Transverse colon (tissue), 4 donors: ENCODE data around the gene SETD1B. TPM values are rescaled to one million over a fixed set of nuclear protein-coding genes. Genes with fewer than 3 reads are reported as not detected.

Source experiments
- DNase-seq: peaks from one replicate; pipeline ENCODE4 v3.0.0-alpha.2; 2019
- H3K27ac ChIP-seq, 4 donors: fragments of 200-600 bp; sonication (generic); 2 replicates each; pipeline ENCODE4 v1.5.1; 2016 to 2018; ENCODE audit warnings: inconsistent platforms in 4 of 4
- H3K27me3 ChIP-seq: fragments of 200-600 bp; sonication (generic); 2 replicates; pipeline ENCODE4 v1.5.1; 2017; ENCODE audit warnings: inconsistent platforms
- H3K36me3 ChIP-seq, 4 donors: fragments of 200-600 bp; sonication (generic); 2 replicates each; pipeline ENCODE4 v1.5.1; 2017 to 2019; ENCODE audit warnings: inconsistent platforms in 4 of 4
- H3K4me1 ChIP-seq, 4 donors: fragments of 200-600 bp; sonication (generic); 2 replicates each; pipeline ENCODE4 v1.5.1; 2017 to 2020; ENCODE audit warnings: inconsistent platforms in 4 of 4
- H3K4me3 ChIP-seq, 4 donors: fragments of 200-600 bp; sonication (generic); 1 replicate in 1 of 4; 2 replicates in 3 of 4; pipeline versions ENCODE4 v1.5.1 to v1.6.1; 2017 to 2019; ENCODE audit warnings: inconsistent platforms in 4 of 4
- H3K9me3 ChIP-seq, 2 donors: fragments of 200-600 bp; sonication (generic); 2 replicates each; pipeline ENCODE4 v1.5.1; 2017 to 2019; ENCODE audit warnings: inconsistent platforms in 2 of 2
- CTCF ChIP-seq, 5 experiments: fragments of 200-600 bp in 3 of 5; fragments of 450-650 bp in 2 of 5; sonication (generic) in 3 of 5; IDR thresholded peaks; 1 replicate in 2 of 5; 2 replicates in 3 of 5; pipeline ENCODE4 v1.5.1; 2016 to 2017; ENCODE audit warnings: antibody characterized with exemption in 5 of 5, inconsistent platforms in 3 of 5, mild to moderate bottlenecking in 2 of 5, moderate library complexity in 1 of 5
- EP300 ChIP-seq: sonication (generic); formaldehyde crosslinking; IDR thresholded peaks from one replicate; pipeline ENCODE4 v1.6.1; 2017; ENCODE audit warnings: antibody characterized with exemption, low read depth
- POLR2A ChIP-seq: fragments of 450-650 bp; IDR thresholded peaks from one replicate; pipeline ENCODE4 v1.6.1; 2016; ENCODE audit warnings: antibody characterized with exemption, mild to moderate bottlenecking, moderate library complexity
- POLR2AphosphoS5 ChIP-seq, 3 donors: sonication (generic); formaldehyde crosslinking; IDR thresholded peaks; one replicate each; pipeline ENCODE4 v1.6.1; 2016; ENCODE audit warnings: antibody characterized with exemption in 3 of 3
- WGBS, 2 donors: methylation state at CpG; one replicate each; pipeline ENCODE4 v1.1.5; 2018; ENCODE audit warnings: low coverage in 1 of 2; 5-methylcytosine and 5-hydroxymethylcytosine counted together
- in situ Hi-C, 4 donors: fragments of 200-750 bp; cut with MboI; loops; one replicate each; pipeline versions ENCODE4 v1.15.0 to v1.15.1; 2017; ENCODE audit warnings: low sequenced_read_pairs in 3 of 4, low pct_ligation_motif_present in 1 of 4, low pct_unique_long_range_greater_than_20kb in 1 of 4
- intact Hi-C: fragments of 100-400 bp; cut with DNase I; formaldehyde crosslinking; loops from one replicate; pipeline ENCODE4 v1.15.1; 2023; ENCODE audit warnings: low total_unique reads
- total RNA-seq, 4 donors: library from RNA; depleted of rRNA; stranded (reverse); fragments of >200 nt; gene quantifications; one replicate each; pipeline ENCODE4 v1.1.0, GENCODE V29; 2016

The SETD1B gene
- total RNA-seq, 4 donors from 2014 or later, result 13.4 to 39.6 (median 15.2) TPM

GRCh38 chr12:121820056-121820455 is 16.2 kb downstream of the SETD1B start:
- Histone ChIP-seq H3K27me3 (no peaks in the 10 kb centered on the region), H3K27ac (no peak overlapping the region), H3K9me3 (no peaks in the 10 kb centered on the region), H3K4me1 (no peaks in the 10 kb centered on the region), H3K4me3 (no peak overlapping the region), H3K36me3 (peaks cover 0 to 73% (median 42%) of the 10 kb centered on the region in 4 donors)
- TF ChIP-seq POLR2A, result no peak
- no peak for DNase-seq
- 40 to 89% methylated on average over 2 to 7 of the region's 7 CpGs for WGBS, 2 donors
- intact Hi-C loops, result no loop called here
- in situ Hi-C loops, result no loop called here

- no peaks in the 10 kb centered on the region for H3K4me1 ChIP-seq
- 94% methylated on average over 39 of the region's 39 CpGs; no CpG with 5 or more reads in 1 of the 2 donors for WGBS, 2 donors
- H3K27ac ChIP-seq, result no peak overlapping the region
- intact Hi-C loops, result no loop called here
- in situ Hi-C loops, result no loop called here
- no peak overlapping the region for H3K4me3 ChIP-seq
- no peak for TF ChIP-seq POLR2AphosphoS5 (IDR thresholded peaks at IDR 0.05)
- no peak for TF ChIP-seq CTCF (IDR thresholded peaks at IDR 0.05)
- TF ChIP-seq EP300, result no peak
- TF ChIP-seq POLR2A, result no peak
- H3K36me3 ChIP-seq, result peaks cover 0 to 62% (median 30%) of the 10 kb centered on the region in 4 donors
- no peak for DNase-seq
- H3K9me3 ChIP-seq, result no peaks in the 10 kb centered on the region
- no peaks in the 10 kb centered on the region for H3K27me3 ChIP-seq
Observed at GRCh38 chr12:121822393-121823100, 18.7 kb downstream of the SETD1B start.

GRCh38 chr12:121823101-121823726 is 19.4 kb downstream of the SETD1B start:
- intact Hi-C loops, result no loop called here
- no peaks in the 10 kb centered on the region for H3K27me3 ChIP-seq
- H3K36me3 ChIP-seq, result peaks cover 0 to 62% (median 27%) of the 10 kb centered on the region in 4 donors
- H3K4me1 ChIP-seq, result no peaks in the 10 kb centered on the region
- WGBS, 2 donors, result 89% methylated on average over 35 of the region's 36 CpGs; no CpG with 5 or more reads in 1 of the 2 donors
- TF ChIP-seq POLR2AphosphoS5 (IDR thresholded peaks at IDR 0.05), result no peak
- no peak for TF ChIP-seq CTCF (IDR thresholded peaks at IDR 0.05)
- no peak for TF ChIP-seq POLR2A
- TF ChIP-seq EP300, result no peak
- no peak overlapping the region for H3K27ac ChIP-seq
- H3K9me3 ChIP-seq, result no peaks in the 10 kb centered on the region
- DNase-seq, result no peak
- in situ Hi-C loops, result no loop called here
- H3K4me3 ChIP-seq, result no peak overlapping the region

- no peak overlapping the region for H3K4me3 ChIP-seq
- no peak overlapping the region for H3K27ac ChIP-seq
- TF ChIP-seq EP300 (no peak), CTCF (IDR thresholded peaks at IDR 0.05) (no peak), POLR2A (no peak), POLR2AphosphoS5 (IDR thresholded peaks at IDR 0.05) (no peak)
- DNase-seq, result no peak
- 84% methylated on average over 12 of the region's 12 CpGs; no CpG with 5 or more reads in 1 of the 2 donors for WGBS, 2 donors
- intact Hi-C loops, result no loop called here
- H3K4me1 ChIP-seq, result no peaks in the 10 kb centered on the region
- H3K27me3 ChIP-seq, result no peaks in the 10 kb centered on the region
- in situ Hi-C loops, result no loop called here
- no peaks in the 10 kb centered on the region for H3K9me3 ChIP-seq
- peaks cover 0 to 64% (median 28%) of the 10 kb centered on the region in 4 donors for H3K36me3 ChIP-seq
Observed at GRCh38 chr12:121823727-121824115, 19.9 kb downstream of the SETD1B start.
